Measurements from ENCODE around the gene KIF21A. TPM values are rescaled to one million over a fixed set of nuclear protein-coding genes. Genes with fewer than 3 reads are reported as not detected.

KIF21A gene
- total and polyA plus RNA-seq, 2 experiments from 2014 or later: 19.4 to 41.3 TPM

DNA sequence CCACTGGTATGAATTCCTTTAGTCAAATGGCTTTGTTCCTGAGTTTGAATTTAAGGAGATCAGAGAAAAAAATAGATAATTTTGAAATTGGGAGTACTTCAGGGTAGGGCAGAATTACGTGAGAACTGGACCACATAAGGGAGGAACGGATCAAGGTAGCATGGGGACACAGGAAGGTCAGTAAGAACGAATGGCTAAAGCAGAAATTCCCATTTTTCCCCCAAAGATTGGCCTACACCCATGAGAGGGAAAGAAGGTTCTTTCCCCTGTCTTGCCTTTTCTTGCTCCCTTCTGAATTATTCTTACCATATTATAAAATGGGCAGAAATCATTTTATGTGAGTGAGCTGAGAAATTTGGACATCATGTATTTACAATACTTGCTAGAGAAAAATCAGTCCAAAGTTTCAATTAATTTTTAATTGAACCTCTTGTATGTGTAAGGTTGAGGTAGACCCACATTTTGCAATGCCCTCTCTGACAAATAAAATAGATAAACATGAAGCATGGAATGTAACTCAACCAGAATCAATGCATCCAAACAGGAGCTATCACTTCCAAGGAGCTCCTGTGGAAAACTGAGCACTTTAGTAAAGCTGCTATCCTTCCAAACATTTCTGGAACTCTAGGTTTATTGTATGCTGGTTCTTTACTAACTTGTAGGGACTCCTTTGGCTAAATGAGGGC lies 93.8 kb downstream of the KIF21A start:
- TF ChIP-seq, protein P1, sequence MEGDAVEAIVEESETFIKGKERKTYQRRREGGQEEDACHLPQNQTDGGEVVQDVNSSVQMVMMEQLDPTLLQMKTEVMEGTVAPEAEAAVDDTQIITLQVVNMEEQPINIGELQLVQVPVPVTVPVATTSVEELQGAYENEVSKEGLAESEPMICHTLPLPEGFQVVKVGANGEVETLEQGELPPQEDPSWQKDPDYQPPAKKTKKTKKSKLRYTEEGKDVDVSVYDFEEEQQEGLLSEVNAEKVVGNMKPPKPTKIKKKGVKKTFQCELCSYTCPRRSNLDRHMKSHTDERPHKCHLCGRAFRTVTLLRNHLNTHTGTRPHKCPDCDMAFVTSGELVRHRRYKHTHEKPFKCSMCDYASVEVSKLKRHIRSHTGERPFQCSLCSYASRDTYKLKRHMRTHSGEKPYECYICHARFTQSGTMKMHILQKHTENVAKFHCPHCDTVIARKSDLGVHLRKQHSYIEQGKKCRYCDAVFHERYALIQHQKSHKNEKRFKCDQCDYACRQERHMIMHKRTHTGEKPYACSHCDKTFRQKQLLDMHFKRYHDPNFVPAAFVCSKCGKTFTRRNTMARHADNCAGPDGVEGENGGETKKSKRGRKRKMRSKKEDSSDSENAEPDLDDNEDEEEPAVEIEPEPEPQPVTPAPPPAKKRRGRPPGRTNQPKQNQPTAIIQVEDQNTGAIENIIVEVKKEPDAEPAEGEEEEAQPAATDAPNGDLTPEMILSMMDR (IDR thresholded peaks at IDR 0.05; ENCODE audit: low read depth, low read length): no peak
- no peaks in the 10 kb centered on the region for H3K36me3 ChIP-seq
- no peak for DNase-seq (ENCODE audit: low read depth in 1 of 2, low spot score in 1 of 2)
- no peak overlapping the region for H3K4me3 ChIP-seq
- no peaks in the 10 kb centered on the region for H3K27me3 ChIP-seq
- H3K9me3 ChIP-seq (ENCODE audit: low read depth): no peaks in the 10 kb centered on the region
- no peaks in the 10 kb centered on the region for H3K4me1 ChIP-seq (ENCODE audit: low read depth)
- H3K27ac ChIP-seq: no peak overlapping the region

DNA sequence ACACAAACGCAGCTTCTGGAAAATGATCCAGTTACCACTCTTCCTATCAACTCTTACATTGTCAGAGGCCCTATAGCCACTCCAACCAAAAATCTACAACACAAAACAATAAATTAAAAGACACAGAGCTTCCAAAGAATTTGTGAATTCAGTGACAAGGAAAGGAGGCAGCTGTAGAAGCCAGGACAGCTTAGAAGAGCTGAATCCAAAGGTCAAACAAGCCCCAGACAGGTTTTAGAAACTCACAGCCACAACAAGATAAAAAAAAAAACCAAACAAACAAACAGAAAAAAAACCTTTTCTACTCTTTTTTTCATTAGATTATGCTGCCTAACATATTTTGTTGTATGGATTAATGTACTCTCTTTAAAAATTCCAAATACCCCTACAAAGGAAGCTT lies 94.4 kb downstream of the KIF21A start:
- no peaks in the 10 kb centered on the region for H3K36me3 ChIP-seq
- no peak overlapping the region for H3K4me3 ChIP-seq
- H3K4me1 ChIP-seq (ENCODE audit: low read depth): no peaks in the 10 kb centered on the region
- no peak overlapping the region for H3K27ac ChIP-seq
- no peak for DNase-seq (ENCODE audit: low read depth in 1 of 2, low spot score in 1 of 2)
- H3K27me3 ChIP-seq: no peaks in the 10 kb centered on the region
- TF ChIP-seq, protein P1 (IDR thresholded peaks at IDR 0.05; ENCODE audit: low read depth, low read length): no peak
- H3K9me3 ChIP-seq (ENCODE audit: low read depth): no peaks in the 10 kb centered on the region

DNA sequence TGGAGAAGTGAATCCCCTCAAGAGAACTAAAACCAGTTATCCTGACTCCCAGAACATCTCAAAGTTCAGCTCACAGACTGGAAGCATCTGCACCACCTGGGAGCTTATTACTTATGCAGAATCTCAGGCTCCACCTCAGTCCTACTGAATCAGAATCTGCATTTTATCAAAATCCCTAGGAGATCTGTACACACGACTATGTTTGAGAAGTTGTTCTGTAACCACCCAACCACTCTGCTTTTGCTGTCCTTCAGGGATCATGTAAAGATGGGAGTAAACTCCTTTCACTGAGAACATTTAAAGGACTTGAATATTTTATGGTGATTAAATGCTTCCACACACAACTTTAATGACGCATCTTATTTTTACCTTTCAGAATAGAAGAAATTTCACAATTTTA lies 98.0 kb downstream of the KIF21A start:
- no peak overlapping the region for H3K4me3 ChIP-seq
- no peak overlapping the region for H3K27ac ChIP-seq
- no peaks in the 10 kb centered on the region for H3K27me3 ChIP-seq
- TF ChIP-seq, protein P1 (IDR thresholded peaks at IDR 0.05; ENCODE audit: low read depth, low read length): no peak
- no peaks in the 10 kb centered on the region for H3K9me3 ChIP-seq (ENCODE audit: low read depth)
- no peak for DNase-seq (ENCODE audit: low read depth in 1 of 2, low spot score in 1 of 2)
- H3K4me1 ChIP-seq (ENCODE audit: low read depth): no peaks in the 10 kb centered on the region
- H3K36me3 ChIP-seq: peaks cover 8% of the 10 kb centered on the region

DNA sequence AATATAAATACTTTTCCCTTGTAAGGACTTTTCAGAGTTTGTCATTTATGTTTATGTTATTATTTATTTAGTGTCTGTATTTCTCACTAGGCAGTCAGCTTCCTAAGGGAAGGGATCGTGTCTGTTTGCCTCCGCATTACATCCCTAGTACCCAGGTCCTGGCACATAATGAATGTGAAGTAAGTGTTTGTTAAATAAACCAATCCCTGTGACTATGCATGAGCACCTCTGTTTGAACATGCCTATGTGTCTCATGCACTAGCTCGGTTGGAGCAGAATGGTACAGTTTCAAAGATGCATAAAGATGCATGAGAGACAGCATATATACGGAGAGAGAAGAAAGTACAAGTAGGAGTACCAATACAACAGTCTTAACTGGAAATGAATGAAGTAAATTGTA lies 99.3 kb downstream of the KIF21A start:
- Histone ChIP-seq H3K36me3 (peaks cover 14% of the 10 kb centered on the region), H3K4me1 (ENCODE audit: low read depth) (no peaks in the 10 kb centered on the region), H3K27me3 (no peaks in the 10 kb centered on the region), H3K27ac (no peak overlapping the region), H3K9me3 (ENCODE audit: low read depth) (no peaks in the 10 kb centered on the region), H3K4me3 (no peak overlapping the region)
- DNase-seq (ENCODE audit: low read depth in 1 of 2, low spot score in 1 of 2): no peak
- TF ChIP-seq, protein P1 (IDR thresholded peaks at IDR 0.05; ENCODE audit: low read depth, low read length): no peak

DNA sequence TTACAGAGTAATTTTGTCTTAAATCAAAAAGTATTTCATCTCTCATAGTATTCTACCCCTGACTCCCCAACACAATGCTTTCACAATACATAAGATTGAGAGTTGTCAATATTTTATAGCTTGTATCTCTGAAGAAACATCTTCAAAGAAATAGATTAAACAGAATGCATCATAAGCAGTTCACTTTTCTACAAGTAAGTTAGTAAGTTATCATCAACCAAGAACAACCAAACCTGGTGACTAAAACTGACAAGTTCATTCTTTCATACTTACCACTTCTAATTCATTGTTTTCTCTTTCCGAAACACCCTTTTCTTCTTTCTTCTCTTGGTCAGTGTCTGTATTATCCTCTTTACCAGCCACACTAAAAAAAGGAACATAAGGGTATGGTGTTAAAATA lies 101.2 kb downstream of the KIF21A start:
- Histone ChIP-seq H3K27ac (no peak overlapping the region), H3K4me1 (ENCODE audit: low read depth) (no peaks in the 10 kb centered on the region), H3K9me3 (ENCODE audit: low read depth) (no peaks in the 10 kb centered on the region), H3K27me3 (no peaks in the 10 kb centered on the region), H3K36me3 (peaks cover 18% of the 10 kb centered on the region), H3K4me3 (no peak overlapping the region)
- no peak for DNase-seq (ENCODE audit: low read depth in 1 of 2, low spot score in 1 of 2)
- TF ChIP-seq, protein P1 (IDR thresholded peaks at IDR 0.05; ENCODE audit: low read depth, low read length): no peak
